Aorta (tissue), 5 donors: ENCODE data around the gene PDE8B. TPM values are rescaled to one million over a fixed set of nuclear protein-coding genes. Genes with fewer than 3 reads are reported as not detected.

ENCODE experiments used
- ATAC-seq: fragments of 200-7000 bp; cut with Tn5 transposase; one replicate; pipeline ENCODE4 v1.9.1; 2022; ENCODE audit warnings: moderate library complexity; ENCODE audit not compliant: low FRiP score
- DNase-seq, 2 donors: peaks; one replicate each; pipeline ENCODE4 v3.0.0-alpha.2; 2020
- H3K27ac ChIP-seq, 2 donors: one replicate each; pipeline ENCODE4 v1.5.1; 2013; ENCODE audit warnings: low read length in 2 of 2, mild to moderate bottlenecking in 2 of 2, moderate library complexity in 2 of 2, control low read depth in 1 of 2, inconsistent platforms in 1 of 2, low read depth in 1 of 2
- H3K27me3 ChIP-seq, 2 donors: one replicate each; pipeline ENCODE4 v1.6.1; 2013; ENCODE audit warnings: control low read depth in 1 of 2, low read length in 1 of 2, mild to moderate bottlenecking in 1 of 2, moderate library complexity in 1 of 2; ENCODE audit not compliant: insufficient read depth in 2 of 2, control insufficient read depth in 1 of 2
- H3K36me3 ChIP-seq, 2 donors: one replicate each; pipeline ENCODE4 v1.6.1; 2013; ENCODE audit warnings: control low read depth in 1 of 2, low read length in 1 of 2, mild to moderate bottlenecking in 1 of 2; ENCODE audit not compliant: insufficient read depth in 2 of 2, control insufficient read depth in 1 of 2
- H3K4me1 ChIP-seq, 2 donors: one replicate each; pipeline ENCODE4 v1.6.1; 2013; ENCODE audit warnings: low read length in 2 of 2, control low read depth in 1 of 2, mild to moderate bottlenecking in 1 of 2, moderate library complexity in 1 of 2; ENCODE audit not compliant: insufficient read depth in 2 of 2, control insufficient read depth in 1 of 2
- H3K4me3 ChIP-seq, 2 donors: one replicate each; pipeline ENCODE4 v1.5.1; 2013; ENCODE audit warnings: low read length in 2 of 2, control low read depth in 1 of 2, mild to moderate bottlenecking in 1 of 2
- H3K9me3 ChIP-seq: one replicate; pipeline ENCODE4 v1.6.1; 2013; ENCODE audit warnings: mild to moderate bottlenecking, low read length; ENCODE audit not compliant: control insufficient read depth
- WGBS, 2 donors: extraction: QIAGEN DNeasy Blood & Tissue Kit; methylation state at CpG; one replicate each; pipeline ENCODE4 v1.1.7; 2013; 5-methylcytosine and 5-hydroxymethylcytosine counted together
- intact Hi-C, 2 donors: fragments of 100-400 bp; cut with DNase I; formaldehyde crosslinking; loops; one replicate each; pipeline versions ENCODE4 v1.14.2 to v1.15.0; 2022
- polyA plus RNA-seq, 2 donors: library from polyadenylated mRNA; stranded (reverse); fragments of 200-250 nt; gene quantifications; one replicate each; pipeline ENCODE4 v1.2.3, GENCODE V29; 2013
- total RNA-seq, 2 donors: library from RNA; stranded (reverse); fragmentation: NEBNext Ultra II Directional; extraction: Animal tissue kit (Norgen Biotek cat#: 25700); gene quantifications; one replicate each; pipeline ENCODE4 v1.2.1, GENCODE V29; 2021
- donor health status: healthy with polysubstance abuse.
- donor health status: Bipolar disorder and iron deficiency.
- donor health status: DM: no; HTN: no; CAD: no.
- donor health status: DM: no; HTN: no; CAD: no.
- donor health status: DM: yes; HTN: yes; CAD: no.

Gene PDE8B
- total and polyA plus RNA-seq, 4 donors, result 16.3 to 42.6 (median 22.1) TPM

DNA sequence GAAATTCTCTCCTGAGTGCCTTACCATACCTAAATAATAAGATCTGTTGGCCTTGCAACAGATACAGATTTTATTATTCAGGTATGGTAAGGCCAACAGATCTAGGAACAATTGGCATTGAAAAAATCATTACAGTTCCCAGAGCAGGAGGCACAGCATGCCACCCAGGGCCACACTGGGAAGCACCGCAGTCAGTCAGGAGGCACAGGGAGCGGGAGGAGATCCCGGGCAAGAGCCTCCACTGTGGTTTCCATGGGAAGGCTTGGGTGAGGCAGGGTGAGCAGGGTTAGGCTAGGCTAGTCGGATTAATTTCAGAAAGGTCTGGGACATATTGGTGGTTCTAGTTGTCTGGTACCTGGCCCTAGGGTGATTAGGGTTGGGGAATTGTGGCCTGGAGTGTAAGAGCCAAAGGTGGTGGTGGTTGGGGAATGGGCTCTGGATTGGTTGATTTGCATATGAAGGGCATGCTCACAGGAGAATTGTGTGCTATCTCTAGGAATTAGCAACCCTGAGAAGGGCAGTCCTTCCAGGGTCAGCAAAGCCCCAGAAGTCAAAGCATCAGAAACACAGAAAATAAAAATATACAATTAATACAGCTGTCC lies 111.4 kb downstream of the PDE8B start:
- WGBS, 2 donors, result 98 to 99% methylated on average over 4 of the region's 4 CpGs
- intact Hi-C loops, result no loop called here
- Histone ChIP-seq H3K9me3 (no peaks in the 10 kb centered on the region), H3K4me1 (peaks cover 0 to 2% of the 10 kb centered on the region in 2 donors), H3K36me3 (no peaks in the 10 kb centered on the region), H3K4me3 (no peak overlapping the region), H3K27ac (no peak overlapping the region), H3K27me3 (no peaks in the 10 kb centered on the region)
- no peak for ATAC-seq
- no peak for DNase-seq

DNA sequence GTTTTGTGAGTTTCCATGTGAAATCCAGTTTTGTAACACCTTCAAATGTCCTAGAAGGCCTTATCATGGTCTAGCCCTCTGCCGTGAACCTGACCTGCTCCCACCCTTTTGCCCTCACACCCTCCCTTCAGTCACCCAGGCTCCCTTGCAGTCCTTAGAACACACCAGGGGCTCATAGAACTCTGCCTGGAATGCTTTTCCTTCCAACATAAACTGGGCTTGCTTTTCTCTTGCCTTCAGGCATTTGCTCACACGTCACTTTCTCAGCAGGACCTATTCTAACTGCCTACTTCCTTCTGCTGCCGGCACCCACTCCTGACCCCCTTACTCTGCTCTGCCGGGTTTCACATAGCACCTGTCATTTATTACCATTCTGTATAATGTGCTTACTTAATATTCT lies 111.9 kb downstream of the PDE8B start:
- Histone ChIP-seq H3K27me3 (no peaks in the 10 kb centered on the region), H3K27ac (peak overlapping the region in 1 of 2 donors; percentile 38), H3K9me3 (no peaks in the 10 kb centered on the region), H3K36me3 (no peaks in the 10 kb centered on the region), H3K4me3 (no peak overlapping the region), H3K4me1 (peaks cover 0 to 2% of the 10 kb centered on the region in 2 donors)
- intact Hi-C loops, result no loop called here
- WGBS, 2 donors, result 8 to 16% methylated on average over 4 of the region's 4 CpGs
- no peak for DNase-seq
- no peak for ATAC-seq

GRCh38 chr5:77325921-77326541 lies 115.6 kb downstream of the PDE8B start:
- no peak for ATAC-seq
- intact Hi-C loops, result no loop called here

GRCh38 chr5:77326986-77327734 lies 116.7 kb downstream of the PDE8B start:
- WGBS, 2 donors, result 75 to 76% methylated on average over 5 of the region's 5 CpGs
- no peak for DNase-seq
- Histone ChIP-seq H3K27ac (no peak overlapping the region), H3K9me3 (no peaks in the 10 kb centered on the region), H3K27me3 (no peaks in the 10 kb centered on the region), H3K4me3 (no peak overlapping the region), H3K36me3 (no peaks in the 10 kb centered on the region), H3K4me1 (peaks cover 4 to 6% of the 10 kb centered on the region in 2 donors)
- intact Hi-C loops, result no loop called here
- ATAC-seq, result no peak

More at GRCh38 chr5:77325921-77326541, 115.6 kb downstream of the PDE8B start:
- Histone ChIP-seq H3K9me3 (no peaks in the 10 kb centered on the region), H3K4me3 (no peak overlapping the region), H3K4me1 (peaks cover 4 to 6% of the 10 kb centered on the region in 2 donors), H3K36me3 (no peaks in the 10 kb centered on the region), H3K27ac (no peak overlapping the region), H3K27me3 (no peaks in the 10 kb centered on the region)
- no peak for DNase-seq
- 93 to 94% methylated on average over 4 of the region's 4 CpGs for WGBS, 2 donors

- DNase-seq (no peak), ATAC-seq (no peak)
- Histone ChIP-seq H3K27me3 (no peaks in the 10 kb centered on the region), H3K36me3 (no peaks in the 10 kb centered on the region), H3K9me3 (no peaks in the 10 kb centered on the region), H3K4me3 (no peak overlapping the region), H3K4me1 (peaks cover 4 to 6% of the 10 kb centered on the region in 2 donors), H3K27ac (peak overlapping the region in 1 of 2 donors; percentile 64)
- intact Hi-C loops, result no loop called here
- WGBS, 2 donors, result 27 to 29% methylated on average over 10 of the region's 10 CpGs
Measured at GRCh38 chr5:77328930-77329647, 118.6 kb downstream of the PDE8B start.

DNA sequence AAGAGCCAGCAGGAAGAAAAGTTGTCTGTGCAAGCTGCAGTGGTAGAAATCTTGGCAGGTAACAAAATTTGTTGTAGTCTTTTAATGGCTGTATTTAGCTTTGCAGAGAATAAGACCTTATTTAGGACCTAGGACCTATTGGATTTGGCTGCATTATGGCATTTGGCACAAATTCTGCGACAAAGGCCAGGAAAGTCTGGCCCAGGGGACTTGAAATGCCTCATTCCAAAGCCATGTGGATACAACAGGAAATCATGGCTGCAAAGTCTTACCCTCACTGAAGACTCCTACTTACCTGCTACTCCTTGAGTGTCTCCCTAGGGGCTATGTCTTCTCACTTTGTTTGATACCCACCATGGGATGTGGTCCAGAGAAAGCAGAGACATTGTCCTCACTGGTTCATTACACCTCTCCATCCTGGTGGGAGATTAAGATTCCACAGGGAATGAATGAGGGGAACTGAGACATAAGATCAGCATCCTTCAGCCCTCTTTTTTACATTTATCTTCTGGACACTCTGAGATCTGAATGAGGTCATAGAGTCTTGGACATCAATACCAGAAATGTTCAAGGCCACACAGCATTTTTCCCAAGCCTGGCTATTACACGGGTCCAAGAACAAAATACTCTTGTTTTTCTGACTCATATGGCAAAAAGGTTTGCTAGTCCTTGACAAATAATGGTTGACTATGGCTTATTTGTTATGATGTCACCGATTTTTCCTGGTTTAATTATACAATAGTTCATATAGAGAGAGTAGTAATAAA lies 119.4 kb downstream of the PDE8B start:
- no peaks in the 10 kb centered on the region for H3K36me3 ChIP-seq
- peak overlapping the region in 1 of 2 donors; percentile 85 for H3K27ac ChIP-seq
- DNase-seq (no peak), ATAC-seq (no peak)
- intact Hi-C loops, result no loop called here
- H3K9me3 ChIP-seq, result no peaks in the 10 kb centered on the region
- peaks cover 4 to 6% of the 10 kb centered on the region in 2 donors for H3K4me1 ChIP-seq
- no peak overlapping the region for H3K4me3 ChIP-seq
- WGBS, 2 donors, result 39 to 42% methylated on average over 3 of the region's 3 CpGs
- no peaks in the 10 kb centered on the region for H3K27me3 ChIP-seq

DNA sequence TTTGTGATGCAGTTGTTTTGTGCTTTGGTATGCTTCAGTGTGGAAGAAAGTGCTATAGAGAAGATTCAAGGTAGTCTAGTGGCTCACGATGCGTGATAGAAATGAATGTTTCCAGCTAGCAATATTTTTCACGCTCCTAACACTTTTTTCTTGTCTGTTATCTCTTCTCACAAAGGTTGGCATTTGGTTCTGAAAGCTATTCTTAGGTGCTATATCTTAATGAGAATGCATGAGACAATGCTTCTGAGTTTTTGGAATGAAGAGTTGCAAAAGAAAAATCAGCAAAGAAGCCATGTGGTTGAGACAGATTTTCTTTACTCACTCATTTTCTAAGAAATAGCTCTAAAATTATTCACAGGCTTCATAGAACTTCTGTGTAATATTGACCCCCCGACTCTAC lies 122.6 kb downstream of the PDE8B start:
- no peak overlapping the region for H3K27ac ChIP-seq
- no peaks in the 10 kb centered on the region for H3K27me3 ChIP-seq
- H3K36me3 ChIP-seq, result peaks cover 0 to 2% of the 10 kb centered on the region in 2 donors
- DNase-seq, result no peak
- intact Hi-C loops, result no loop called here
- H3K4me3 ChIP-seq, result no peak overlapping the region
- ATAC-seq, result no peak
- H3K4me1 ChIP-seq, result peaks cover 4 to 6% of the 10 kb centered on the region in 2 donors
- WGBS, 2 donors, result 84 to 87% methylated on average over 4 of the region's 4 CpGs
- H3K9me3 ChIP-seq, result no peaks in the 10 kb centered on the region
